Stomach smooth muscle (tissue), 2 donors: ENCODE measurements around the gene ZNF618.
"Not testable (repeated sequence)": the region's sequence is repeated elsewhere in the genome, so short reads cannot be mapped to it uniquely, and the experiment has no call there.

Experiments
- H3K27ac ChIP-seq: one replicate; pipeline ENCODE4 v1.7.0; 2013; ENCODE audit warnings: mild to moderate bottlenecking, low read length, inconsistent platforms
- H3K27me3 ChIP-seq, 2 donors: one replicate each; pipeline ENCODE4 v1.7.0; 2013; ENCODE audit warnings: low read length in 2 of 2; ENCODE audit not compliant: insufficient read depth in 2 of 2, control insufficient read depth in 1 of 2
- H3K36me3 ChIP-seq, 2 donors: one replicate each; pipeline ENCODE4 v1.7.0; 2013; ENCODE audit warnings: low read length in 2 of 2; ENCODE audit not compliant: control insufficient read depth in 2 of 2, insufficient read depth in 2 of 2
- H3K4me1 ChIP-seq: one replicate; pipeline ENCODE4 v1.7.0; 2013; ENCODE audit warnings: low read length; ENCODE audit not compliant: control insufficient read depth, insufficient read depth
- H3K4me3 ChIP-seq, 2 donors: one replicate each; pipeline ENCODE4 v1.7.0; 2013; ENCODE audit warnings: low read length in 2 of 2
- H3K9ac ChIP-seq, 2 donors: one replicate each; pipeline ENCODE4 v1.7.0; 2013; ENCODE audit warnings: low read length in 2 of 2, mild to moderate bottlenecking in 1 of 2
- H3K9me3 ChIP-seq, 2 donors: one replicate each; pipeline ENCODE4 v1.7.0; 2013; ENCODE audit warnings: low read length in 2 of 2; ENCODE audit not compliant: control insufficient read depth in 2 of 2
- donor health status: healthy.
- donor health status: Pancreatic carcinoma.

Gene ZNF618

GRCh38 chr9:114078021-114078780 lies 202.1 kb downstream of the ZNF618 start, which contains the start of gene AMBP:
Gene AMBP, minus strand, starts transcription at chr9:114078300. Its CDS starts 91 bp downstream, at chr9:114078209.
- Histone ChIP-seq H3K4me3 (no peak within 1 kb of the TSS), H3K9me3 (no peaks in the 10 kb centered on the region), H3K9ac (no peak within 1 kb of the TSS), H3K36me3 (no peaks in the 10 kb centered on the region), H3K27me3 (peaks cover 5 to 7% of the 10 kb centered on the region in 2 donors), H3K27ac (no peak within 1 kb of the TSS), H3K4me1 (peaks cover 3% of the 10 kb centered on the region)

GRCh38 chr9:114078781-114079156 lies 202.7 kb downstream of the ZNF618 start:
- no peaks in the 10 kb centered on the region for H3K36me3 ChIP-seq
- no peak overlapping the region for H3K9ac ChIP-seq
- peaks cover 3% of the 10 kb centered on the region for H3K4me1 ChIP-seq
- H3K27me3 ChIP-seq, result peaks cover 5 to 7% of the 10 kb centered on the region in 2 donors
- no peak overlapping the region for H3K4me3 ChIP-seq
- no peaks in the 10 kb centered on the region for H3K9me3 ChIP-seq
- H3K27ac ChIP-seq, result no peak overlapping the region

GRCh38 chr9:114080195-114080772 lies 204.2 kb downstream of the ZNF618 start:
- Histone ChIP-seq H3K4me1 (peaks cover 7% of the 10 kb centered on the region), H3K4me3 (no peak overlapping the region), H3K27ac (no peak overlapping the region), H3K27me3 (peaks cover 5 to 7% of the 10 kb centered on the region in 2 donors), H3K9me3 (no peaks in the 10 kb centered on the region), H3K36me3 (no peaks in the 10 kb centered on the region), H3K9ac (no peak overlapping the region)

- H3K36me3 ChIP-seq, result no peaks in the 10 kb centered on the region
- no peak overlapping the region for H3K4me3 ChIP-seq
- no peak overlapping the region for H3K9ac ChIP-seq
- peaks cover 7% of the 10 kb centered on the region for H3K4me1 ChIP-seq
- H3K27ac ChIP-seq, result no peak overlapping the region
- H3K9me3 ChIP-seq, result no peaks in the 10 kb centered on the region
- H3K27me3 ChIP-seq, result peaks cover 5 to 7% of the 10 kb centered on the region in 2 donors
Observed at GRCh38 chr9:114080773-114081440, 204.8 kb downstream of the ZNF618 start.

DNA sequence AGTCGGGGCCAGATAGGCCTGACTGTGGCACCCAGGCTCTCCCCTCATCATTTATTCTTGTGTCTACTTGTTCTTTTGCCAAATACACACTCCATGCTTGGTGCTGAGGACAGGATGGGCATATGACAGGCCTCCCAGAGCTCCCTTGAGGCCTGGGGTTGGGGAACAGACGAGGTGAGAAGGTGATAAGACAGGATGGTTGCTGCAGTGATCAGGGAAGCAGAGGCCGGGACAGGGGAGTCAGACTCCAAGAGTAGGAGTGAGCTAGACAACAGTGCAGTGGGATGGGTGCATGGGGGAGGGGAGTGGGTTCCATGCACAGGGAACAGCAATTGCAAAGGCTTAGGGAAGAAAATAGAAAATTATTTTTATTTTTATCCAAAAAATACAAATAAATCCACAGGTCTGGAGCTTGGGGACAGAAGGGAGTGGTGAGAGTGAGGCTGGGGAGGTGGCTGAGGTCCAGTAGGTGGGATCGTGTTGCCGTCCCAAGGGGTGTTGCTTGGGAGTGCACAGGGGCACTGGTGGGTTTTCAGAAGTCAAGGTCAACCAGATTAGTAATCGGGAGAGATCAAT lies 205.4 kb downstream of the ZNF618 start:
- Histone ChIP-seq H3K27ac (no peak overlapping the region), H3K36me3 (no peaks in the 10 kb centered on the region), H3K27me3 (peaks cover 5 to 7% of the 10 kb centered on the region in 2 donors), H3K9ac (no peak overlapping the region), H3K9me3 (no peaks in the 10 kb centered on the region), H3K4me1 (peaks cover 7% of the 10 kb centered on the region), H3K4me3 (no peak overlapping the region)

DNA sequence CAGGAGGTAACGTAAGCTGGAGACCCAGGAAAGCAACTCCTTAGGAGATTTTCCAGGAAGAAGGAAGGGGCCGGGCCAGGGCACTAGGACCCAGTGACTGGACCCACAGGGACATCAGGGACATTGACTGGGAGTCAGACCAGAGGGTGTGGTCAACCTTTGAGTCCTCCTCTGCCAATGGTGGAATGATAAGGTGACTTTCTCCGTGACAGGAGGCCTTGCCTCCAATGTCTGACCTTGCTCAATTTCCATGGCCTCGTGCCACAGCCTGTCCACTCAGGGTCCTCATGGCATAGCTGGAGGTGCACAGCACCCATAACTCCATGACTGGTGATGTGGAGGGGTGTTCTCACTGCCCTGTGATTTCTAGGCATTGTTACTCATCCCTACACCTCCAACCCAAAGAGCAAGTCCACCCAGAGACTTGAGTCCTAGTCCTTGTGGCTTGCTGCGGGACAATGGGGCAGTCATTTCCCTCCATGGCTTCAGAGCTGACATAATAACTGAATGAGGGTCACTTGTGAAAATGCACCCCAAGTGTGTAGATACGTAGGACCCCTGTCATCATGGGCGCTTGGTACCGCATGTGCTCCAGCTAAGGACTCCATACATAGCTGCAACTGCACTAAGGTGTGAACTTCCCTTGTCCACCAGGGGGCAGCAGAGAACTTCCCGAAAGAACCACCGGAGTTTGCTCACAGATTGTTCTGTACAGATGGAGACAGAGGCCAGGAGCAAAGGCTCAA lies 206.1 kb downstream of the ZNF618 start:
- Histone ChIP-seq H3K4me1 (peaks cover 7% of the 10 kb centered on the region), H3K9me3 (no peaks in the 10 kb centered on the region), H3K9ac (no peak overlapping the region), H3K27ac (no peak overlapping the region), H3K4me3 (no peak overlapping the region), H3K36me3 (no peaks in the 10 kb centered on the region), H3K27me3 (peaks cover 5 to 7% of the 10 kb centered on the region in 2 donors)

GRCh38 chr9:114082763-114083412 lies 206.8 kb downstream of the ZNF618 start:
- H3K27ac ChIP-seq, H3K36me3 ChIP-seq, H3K4me3 ChIP-seq, H3K27me3 ChIP-seq, H3K9ac ChIP-seq, H3K9me3 ChIP-seq, H3K4me1 ChIP-seq: not testable (repeated sequence)

DNA sequence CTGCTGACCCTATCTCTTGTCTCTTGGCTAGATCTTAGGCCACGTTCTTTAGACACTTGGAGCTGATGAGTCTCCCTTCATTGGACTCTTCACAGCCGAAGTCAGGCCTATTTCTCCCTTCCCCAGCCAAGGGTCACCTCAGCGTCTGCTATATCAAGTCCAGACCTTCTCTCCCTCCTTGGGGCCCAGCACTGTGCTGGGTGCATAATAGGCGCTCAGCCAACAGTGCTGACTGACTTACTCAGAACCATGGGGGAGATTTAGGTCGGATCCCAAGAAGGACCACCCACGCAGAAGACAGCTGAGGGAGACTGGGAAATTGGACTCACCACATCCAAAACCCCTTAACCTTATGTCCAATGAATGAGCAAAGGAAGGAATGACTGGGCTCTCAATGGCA lies 207.6 kb downstream of the ZNF618 start:
- Histone ChIP-seq H3K36me3 (no peaks in the 10 kb centered on the region), H3K9ac (no peak overlapping the region), H3K4me3 (no peak overlapping the region), H3K9me3 (no peaks in the 10 kb centered on the region), H3K27ac (no peak overlapping the region), H3K27me3 (peaks cover 0 to 2% of the 10 kb centered on the region in 2 donors), H3K4me1 (peaks cover 7% of the 10 kb centered on the region)

GRCh38 chr9:114084282-114085073 lies 208.4 kb downstream of the ZNF618 start:
- Histone ChIP-seq H3K9ac (no peak overlapping the region), H3K36me3 (no peaks in the 10 kb centered on the region), H3K27ac (no peak overlapping the region), H3K9me3 (no peaks in the 10 kb centered on the region), H3K4me1 (peaks cover 7% of the 10 kb centered on the region), H3K4me3 (no peak overlapping the region), H3K27me3 (no peaks in the 10 kb centered on the region)
